ENCODE results near the gene DPYSL4. TPM values are rescaled to one million over a fixed set of nuclear protein-coding genes. Genes with fewer than 3 reads are reported as not detected.
A peak's percentile ranks its signal among the peaks of the same experiment; 100 is the strongest.

Gene DPYSL4
- 33.8 and 34.7 TPM in 2 replicates for total RNA-seq
- long read RNA-seq, partial matches to known transcripts = 3 of 4 reads
- long read RNA-seq, other reads (novel, unspliced or antisense) = 1 of 4 reads

GRCh38 chr10:132186488-132187429, at the start of gene DPYSL4:
TSS of gene DPYSL4 (plus strand) at chr10:132186948. CDS start at chr10:132187064, 116 bp downstream.
- DNase-seq (ENCODE audit: extremely low spot score, unreplicated experiment) = no peak
- Mint-ChIP-seq H3K27me3 (ENCODE audit: unreplicated experiment) (peaks cover 31% of the 10 kb centered on the region), H3K36me3 (ENCODE audit: unreplicated experiment) (peaks cover 8% of the 10 kb centered on the region), H3K9me3 (ENCODE audit: unreplicated experiment) (no peaks in the 10 kb centered on the region), H3K4me1 (ENCODE audit: unreplicated experiment) (peaks cover 13% of the 10 kb centered on the region), H3K27ac (ENCODE audit: unreplicated experiment) (no peak within 1 kb of the TSS), H3K4me3 (ENCODE audit: unreplicated experiment) (peak within 1 kb of the TSS; percentile 70)
- TF ChIP-seq CTCF (IDR thresholded peaks at IDR 0.05) = peak; percentile 19

- no peak for TF ChIP-seq CTCF (IDR thresholded peaks at IDR 0.05)
- Mint-ChIP-seq H3K4me1 (ENCODE audit: unreplicated experiment) (no peaks in the 10 kb centered on the region), H3K9me3 (ENCODE audit: unreplicated experiment) (no peaks in the 10 kb centered on the region), H3K4me3 (ENCODE audit: unreplicated experiment) (no peak overlapping the region), H3K27me3 (ENCODE audit: unreplicated experiment) (no peaks in the 10 kb centered on the region), H3K27ac (ENCODE audit: unreplicated experiment) (no peak overlapping the region), H3K36me3 (ENCODE audit: unreplicated experiment) (no peaks in the 10 kb centered on the region)
- DNase-seq (ENCODE audit: extremely low spot score, unreplicated experiment) = no peak
Measured at GRCh38 chr10:132137111-132138072, 49.4 kb upstream of the DPYSL4 start.

GRCh38 chr10:132138133-132138532, 48.6 kb upstream of the DPYSL4 start:
- Mint-ChIP-seq H3K4me3 (ENCODE audit: unreplicated experiment) (no peak overlapping the region), H3K27me3 (ENCODE audit: unreplicated experiment) (no peaks in the 10 kb centered on the region), H3K4me1 (ENCODE audit: unreplicated experiment) (no peaks in the 10 kb centered on the region), H3K9me3 (ENCODE audit: unreplicated experiment) (no peaks in the 10 kb centered on the region), H3K36me3 (ENCODE audit: unreplicated experiment) (no peaks in the 10 kb centered on the region), H3K27ac (ENCODE audit: unreplicated experiment) (no peak overlapping the region)
- DNase-seq (ENCODE audit: extremely low spot score, unreplicated experiment) = no peak
- TF ChIP-seq CTCF (IDR thresholded peaks at IDR 0.05) = no peak

- H3K27me3 Mint-ChIP-seq (ENCODE audit: unreplicated experiment) = no peaks in the 10 kb centered on the region
- no peak overlapping the region for H3K4me3 Mint-ChIP-seq (ENCODE audit: unreplicated experiment)
- H3K9me3 Mint-ChIP-seq (ENCODE audit: unreplicated experiment) = no peaks in the 10 kb centered on the region
- no peak overlapping the region for H3K27ac Mint-ChIP-seq (ENCODE audit: unreplicated experiment)
- no peak for DNase-seq (ENCODE audit: extremely low spot score, unreplicated experiment)
- H3K36me3 Mint-ChIP-seq (ENCODE audit: unreplicated experiment) = no peaks in the 10 kb centered on the region
- H3K4me1 Mint-ChIP-seq (ENCODE audit: unreplicated experiment) = no peaks in the 10 kb centered on the region
- TF ChIP-seq CTCF (IDR thresholded peaks at IDR 0.05) = no peak
Measured at GRCh38 chr10:132138596-132138995, 48.2 kb upstream of the DPYSL4 start.

Measured in osteocyte (in vitro differentiated cells).